Measurements from ENCODE around the gene SYPL1. TPM values are rescaled to one million over a fixed set of nuclear protein-coding genes. Genes with fewer than 3 reads are reported as not detected.
A peak's percentile ranks its signal among the peaks of the same experiment; 100 is the strongest.

Gene SYPL1
- polyA plus RNA-seq, 10 donors, result 57.9 to 81.0 (median 70.5) TPM

GRCh38 chr7:106126170-106126938 is 14.2 kb upstream of the SYPL1 start:
- peak in 1 of 3 donors; percentile 48 for DNase-seq

- DNase-seq, result no peak
Measured at GRCh38 chr7:106125417-106125816, 13.3 kb upstream of the SYPL1 start.

GRCh38 chr7:106124186-106124585 is 12.1 kb upstream of the SYPL1 start:
- DNase-seq, result peak in 2 of 3 donors; percentile 48 to 76

GRCh38 chr7:106122713-106123112 is 10.6 kb upstream of the SYPL1 start:
- no peak for DNase-seq

- no peak for DNase-seq
Measured at GRCh38 chr7:106121189-106121810, 9.2 kb upstream of the SYPL1 start.

GRCh38 chr7:106120500-106120899 is 8.4 kb upstream of the SYPL1 start:
- no peak for DNase-seq

GRCh38 chr7:106119719-106120118 is 7.6 kb upstream of the SYPL1 start:
- DNase-seq, result no peak

GRCh38 chr7:106117786-106118544 is 5.9 kb upstream of the SYPL1 start:
- DNase-seq, result no peak

- no peak for DNase-seq
Measured at GRCh38 chr7:106116161-106116704, 4.1 kb upstream of the SYPL1 start.

- no peak for DNase-seq
Measured at GRCh38 chr7:106114716-106115383, 2.7 kb upstream of the SYPL1 start.

GRCh38 chr7:106112972-106113421 is 885 bp upstream of the SYPL1 start:
- peak in 1 of 3 donors; percentile 15 for DNase-seq

GRCh38 chr7:106111655-106112117 is 426 bp downstream of the SYPL1 start:
- DNase-seq, result peak in 1 of 3 donors; percentile 89

- peak in 1 of 3 donors; percentile 39 for DNase-seq
Measured at GRCh38 chr7:106110885-106111654, 1.0 kb downstream of the SYPL1 start.

- DNase-seq, result no peak
Measured at GRCh38 chr7:106110238-106110560, 1.9 kb downstream of the SYPL1 start.

- no peak for DNase-seq
Measured at GRCh38 chr7:106109521-106110237, 2.4 kb downstream of the SYPL1 start.

GRCh38 chr7:106108991-106109390 is 3.1 kb downstream of the SYPL1 start:
- DNase-seq, result no peak

GRCh38 chr7:106104721-106105260 is 7.3 kb downstream of the SYPL1 start:
- no peak for DNase-seq

- DNase-seq, result no peak
Measured at GRCh38 chr7:106102387-106102966, 9.6 kb downstream of the SYPL1 start.

GRCh38 chr7:106101726-106102125 is 10.4 kb downstream of the SYPL1 start:
- DNase-seq, result no peak
